Stimulated activated CD8-positive, alpha-beta memory T cell treated with anti-CD3 and anti-CD28 coated beads, Interleukin-2, amount 100 ng/mL, for 1 hour (primary cell): ENCODE results near the gene ACTG2.
A peak's percentile ranks its signal among the peaks of the same experiment; 100 is the strongest.
"Not testable (repeated sequence)": the region's sequence is repeated elsewhere in the genome, so short reads cannot be mapped to it uniquely, and the experiment has no call there.

Experiments
- DNase-seq, 2 donors: peaks; one replicate each; pipeline ENCODE4 v3.0.0-alpha.2; 2020; ENCODE audit warnings: low read depth in 2 of 2

The ACTG2 gene

GRCh38 chr2:73893764-73894474 is 1.1 kb downstream of the ACTG2 start:
- no peak for DNase-seq

- no peak for DNase-seq
Observed at GRCh38 chr2:73894475-73894850, 1.7 kb downstream of the ACTG2 start.

DNA sequence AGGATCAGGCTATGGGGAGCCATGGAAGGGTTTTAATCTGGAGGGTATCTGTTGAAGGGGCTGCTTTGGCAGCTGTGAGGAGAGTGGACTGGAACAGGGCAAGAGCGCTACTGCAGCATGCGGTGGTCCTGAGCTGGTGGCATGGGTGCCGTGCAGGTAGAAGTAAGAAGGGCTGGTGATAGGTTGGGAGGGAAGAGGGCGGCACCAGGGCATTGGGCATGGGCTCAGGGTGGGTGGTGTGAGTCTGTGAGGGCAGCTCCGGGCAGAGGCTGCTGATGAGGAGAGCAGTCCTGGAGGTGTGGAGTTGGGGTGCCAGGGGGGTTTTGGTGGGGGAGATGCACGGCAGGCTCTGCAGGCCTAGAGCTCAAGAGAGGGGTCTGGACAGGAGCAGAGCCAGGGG is 2.1 kb downstream of the ACTG2 start:
- no peak for DNase-seq

- no peak for DNase-seq
Observed at GRCh38 chr2:73895473-73895872, 2.7 kb downstream of the ACTG2 start.

DNA sequence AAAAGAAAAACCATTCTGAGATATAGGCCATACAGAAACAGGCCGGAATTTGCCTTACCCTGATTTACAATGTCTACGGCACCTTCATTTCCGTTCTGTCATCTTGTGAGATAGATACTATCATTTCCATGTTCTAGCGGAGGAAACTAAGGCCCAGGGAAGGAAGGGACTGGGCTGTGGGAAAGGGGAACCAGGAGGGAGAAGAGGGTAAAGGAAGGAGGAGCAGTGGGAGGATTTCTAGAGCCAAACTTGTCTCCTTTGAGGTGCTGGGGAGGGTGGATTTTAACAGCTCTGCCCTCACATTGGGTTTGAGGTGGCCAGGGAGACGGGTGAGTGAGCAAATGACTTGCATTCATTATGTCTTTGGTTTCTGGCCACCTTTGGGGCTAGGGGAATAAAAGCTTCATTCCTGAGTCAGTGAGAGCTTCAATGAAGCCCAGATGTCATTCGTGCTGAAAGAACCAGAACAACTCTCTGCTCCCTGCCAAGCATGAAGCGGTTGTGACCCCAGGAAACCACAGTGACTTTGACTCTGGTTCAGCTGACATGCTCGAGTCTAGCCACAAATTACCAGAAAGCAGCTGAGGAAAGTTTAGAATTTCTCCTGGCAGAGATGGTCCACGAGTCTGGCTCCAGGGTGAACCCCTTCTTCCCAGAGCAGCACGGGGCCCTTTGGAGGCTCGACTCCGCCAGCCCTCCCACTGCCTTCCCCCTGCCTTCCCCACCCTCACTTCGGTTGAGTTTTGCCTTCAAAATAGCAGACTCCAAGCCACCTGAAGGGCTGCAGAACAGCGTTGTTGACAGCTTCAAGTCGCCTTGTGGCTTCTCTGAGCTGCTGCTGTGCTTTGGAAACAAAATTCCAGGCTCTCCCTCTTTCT is 3.8 kb downstream of the ACTG2 start:
- no peak for DNase-seq

- no peak for DNase-seq
Observed at GRCh38 chr2:73897240-73897583, 4.4 kb downstream of the ACTG2 start.

DNA sequence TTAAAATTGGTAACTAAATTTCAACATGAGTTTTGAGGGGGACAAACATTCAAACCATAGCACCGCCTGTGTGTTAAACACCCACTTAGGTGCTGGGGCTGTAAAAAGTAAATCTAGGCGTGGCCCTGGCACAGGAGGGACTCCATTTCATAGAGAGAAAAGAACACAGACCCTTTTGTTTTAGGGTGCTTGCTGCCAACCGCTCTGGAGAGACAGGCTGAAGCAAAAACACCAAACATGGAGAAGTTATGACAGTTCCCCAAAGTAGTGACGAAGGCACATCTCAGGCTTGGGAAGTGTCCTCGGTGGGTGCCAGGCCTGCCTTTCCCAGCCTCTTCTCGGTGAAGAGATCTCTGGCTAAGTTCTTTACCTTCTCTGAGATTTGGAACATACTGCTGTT is 5.1 kb downstream of the ACTG2 start:
- no peak for DNase-seq

GRCh38 chr2:73899801-73900336 is 7.1 kb downstream of the ACTG2 start:
- DNase-seq, result no peak

DNA sequence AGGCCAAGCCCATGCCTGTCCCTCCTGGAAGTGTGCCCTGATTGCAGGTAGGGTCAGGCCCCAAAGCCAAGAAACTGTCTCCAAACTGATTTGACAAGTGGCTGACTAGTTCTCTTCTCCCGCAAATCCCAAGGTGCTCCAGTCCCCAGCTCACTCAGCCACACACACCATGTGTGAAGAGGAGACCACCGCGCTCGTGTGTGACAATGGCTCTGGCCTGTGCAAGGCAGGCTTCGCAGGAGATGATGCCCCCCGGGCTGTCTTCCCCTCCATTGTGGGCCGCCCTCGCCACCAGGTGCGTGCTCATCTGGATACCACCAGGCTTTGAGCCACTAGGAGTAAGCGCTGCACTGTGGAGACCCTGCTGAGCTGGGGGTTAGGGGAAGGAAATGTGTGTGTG is 8.3 kb downstream of the ACTG2 start:
- DNase-seq, result no peak

GRCh38 chr2:73902284-73902683 is 9.5 kb downstream of the ACTG2 start:
- no peak for DNase-seq

DNA sequence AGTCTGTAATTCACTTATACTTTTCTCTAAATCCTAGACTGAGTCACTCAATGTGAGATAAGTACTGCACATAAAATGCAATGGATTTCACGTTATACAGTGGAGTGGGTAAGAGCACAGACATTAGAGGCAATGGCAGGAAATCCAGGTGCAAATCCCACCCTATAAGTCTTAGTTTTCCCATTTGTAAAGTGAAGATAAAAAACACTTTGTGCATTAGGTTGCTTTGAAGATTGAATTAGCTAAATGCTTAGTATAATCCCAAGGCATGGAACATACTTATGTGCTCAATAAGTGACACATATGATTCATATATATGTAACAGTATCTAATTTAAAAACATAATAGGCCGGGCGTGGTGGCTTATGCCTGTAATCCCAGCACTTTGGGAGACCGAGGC is 10.5 kb downstream of the ACTG2 start:
- no peak for DNase-seq

DNA sequence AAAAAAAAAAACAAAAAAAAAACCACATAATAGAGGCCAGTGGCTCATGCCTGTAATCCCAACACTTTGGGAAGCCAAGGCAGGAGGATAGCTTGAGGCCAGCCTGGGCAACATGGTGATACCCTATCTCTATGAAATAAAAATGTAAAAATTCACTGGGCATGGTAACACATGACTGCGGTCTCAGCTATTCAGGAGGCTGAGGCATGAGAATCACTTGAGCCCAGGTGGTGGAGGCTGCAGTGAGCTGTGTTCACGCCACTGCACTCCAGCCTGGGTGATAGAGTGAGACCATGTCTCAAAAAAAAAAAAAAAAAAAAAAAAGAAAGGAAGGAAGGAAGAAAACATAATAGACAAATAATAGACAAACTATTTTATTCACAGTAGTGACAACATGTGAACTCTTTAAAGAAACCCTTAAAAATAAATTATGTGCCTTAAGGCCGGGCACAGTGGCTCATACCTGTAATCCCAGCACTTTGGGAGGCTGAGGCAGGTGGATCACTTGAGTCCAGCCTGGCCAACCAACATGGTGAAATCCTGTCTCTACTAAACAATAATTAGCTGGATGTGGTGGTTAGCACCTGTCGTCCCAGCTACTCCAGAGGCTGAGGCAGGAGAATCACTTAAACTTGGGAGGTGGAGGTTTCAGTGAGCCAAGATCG is 11.3 kb downstream of the ACTG2 start:
- not testable (repeated sequence) for DNase-seq

DNA sequence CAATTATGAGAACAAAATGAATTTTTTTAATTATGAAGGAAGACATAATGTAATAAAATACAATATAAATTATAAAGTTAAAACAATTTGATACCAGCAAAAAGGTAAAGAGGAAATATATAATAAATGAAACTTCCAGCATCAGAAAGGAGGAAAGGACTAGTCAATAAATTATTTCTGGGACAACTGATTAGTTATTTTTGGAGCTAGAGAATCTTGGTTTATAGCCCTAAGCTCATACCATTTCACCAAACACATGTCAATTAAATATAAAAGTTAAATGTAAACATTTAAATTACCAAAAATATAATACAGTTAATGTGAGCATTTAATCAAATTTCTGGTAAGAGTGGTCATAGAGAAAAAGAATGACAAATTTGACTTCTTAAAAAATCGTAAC is 12.1 kb downstream of the ACTG2 start:
- DNase-seq, result no peak

- DNase-seq, result no peak
Observed at GRCh38 chr2:73906847-73907505, 14.2 kb downstream of the ACTG2 start.

GRCh38 chr2:73907840-73908452 is 15.1 kb downstream of the ACTG2 start:
- DNase-seq, result peak in 1 of 2 donors; percentile 25

DNA sequence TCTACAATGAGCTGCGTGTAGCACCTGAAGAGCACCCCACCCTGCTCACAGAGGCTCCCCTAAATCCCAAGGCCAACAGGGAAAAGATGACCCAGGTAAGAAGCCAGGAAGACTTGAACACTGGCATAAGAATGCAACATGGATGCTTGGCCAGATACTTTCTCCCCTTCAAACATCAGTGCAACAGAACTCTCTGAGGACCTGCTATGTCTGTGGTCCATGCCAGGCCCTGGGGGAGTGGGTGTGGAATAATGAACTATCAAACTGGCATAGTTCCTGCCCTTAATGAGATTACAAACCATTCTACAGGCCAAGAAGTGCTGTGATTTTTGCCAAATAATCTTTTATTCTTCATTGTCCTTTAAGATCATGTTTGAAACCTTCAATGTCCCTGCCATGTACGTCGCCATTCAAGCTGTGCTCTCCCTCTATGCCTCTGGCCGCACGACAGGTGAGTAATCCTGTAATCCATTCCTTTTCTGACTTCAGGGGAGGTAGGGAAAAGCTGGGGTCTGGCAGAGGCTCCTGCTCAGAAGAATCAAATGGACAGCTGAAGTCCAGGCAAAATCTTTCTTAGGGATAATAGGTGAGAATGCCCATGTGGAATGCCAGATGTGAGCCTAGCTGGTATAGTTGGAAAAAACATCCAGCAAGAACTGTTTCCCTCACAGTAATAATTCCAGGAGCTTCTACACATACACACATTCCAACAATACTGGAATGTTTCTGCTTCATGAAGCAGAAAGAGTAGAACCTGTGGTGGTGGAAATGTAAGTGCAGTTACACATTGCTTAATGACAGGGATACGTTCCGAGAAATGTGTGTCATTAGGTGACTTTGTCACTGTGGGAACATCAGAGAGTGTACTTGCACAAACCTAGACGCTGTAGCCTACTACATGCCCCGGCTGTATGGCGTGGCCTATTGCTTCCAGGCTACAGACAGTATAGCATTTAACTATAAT is 16.2 kb downstream of the ACTG2 start:
- no peak for DNase-seq

- no peak for DNase-seq
Observed at GRCh38 chr2:73910873-73911547, 18.2 kb downstream of the ACTG2 start.

DNA sequence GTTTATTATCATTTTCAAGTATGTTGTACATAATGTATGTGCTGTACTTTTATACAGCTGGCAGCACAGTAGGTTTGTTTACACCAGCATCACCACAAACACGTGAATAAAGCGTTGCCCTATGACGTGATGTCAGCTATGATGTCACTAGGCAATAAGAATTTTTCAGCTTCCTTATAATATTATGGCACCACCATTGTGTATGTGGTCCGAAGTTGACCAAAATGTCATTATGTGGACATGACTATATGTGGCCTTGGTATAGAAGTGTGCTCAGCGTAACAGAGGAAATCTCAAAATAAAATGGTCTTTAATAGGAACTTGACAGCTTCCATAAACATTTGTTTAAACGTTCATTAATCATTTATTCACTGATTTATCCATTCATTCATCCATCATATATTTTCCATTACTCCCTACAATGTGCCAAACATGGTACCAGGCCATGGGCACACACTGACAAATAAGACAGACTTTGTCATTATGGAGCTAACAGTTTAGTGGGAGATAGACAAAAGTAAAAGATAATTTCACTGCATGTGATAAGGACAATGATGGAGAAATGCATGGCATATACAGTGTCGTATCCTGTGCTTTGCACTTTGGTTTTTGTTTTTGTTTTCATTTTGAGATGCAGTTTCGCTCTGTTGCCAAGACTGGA is 18.9 kb downstream of the ACTG2 start:
- no peak for DNase-seq

DNA sequence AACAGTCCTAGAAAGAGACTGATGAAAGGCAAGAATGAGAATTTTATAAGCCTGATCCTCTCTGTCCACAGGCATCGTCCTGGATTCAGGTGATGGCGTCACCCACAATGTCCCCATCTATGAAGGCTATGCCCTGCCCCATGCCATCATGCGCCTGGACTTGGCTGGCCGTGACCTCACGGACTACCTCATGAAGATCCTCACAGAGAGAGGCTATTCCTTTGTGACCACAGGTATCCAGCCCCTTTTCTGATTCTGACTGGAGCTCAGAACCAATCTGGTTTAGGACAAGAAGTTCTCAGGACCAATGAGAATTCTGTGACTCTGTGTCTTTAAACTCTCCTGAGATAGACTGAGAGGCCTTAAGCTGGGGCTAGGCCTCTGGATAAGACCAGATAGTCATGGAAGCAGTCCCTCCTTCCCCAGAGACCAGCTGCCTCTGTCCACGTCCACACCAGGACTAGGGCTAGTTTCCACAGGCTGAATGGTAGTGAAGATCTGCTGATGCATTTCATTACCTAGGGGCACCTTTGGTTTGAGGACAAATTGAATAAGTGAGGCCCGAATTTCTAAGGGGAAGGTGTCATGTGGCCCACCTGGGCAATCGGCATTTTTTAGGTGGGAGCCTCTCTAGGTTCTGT is 20.7 kb downstream of the ACTG2 start:
- DNase-seq, result no peak
